ENCODE data around the gene ABHD16B.

DNA sequence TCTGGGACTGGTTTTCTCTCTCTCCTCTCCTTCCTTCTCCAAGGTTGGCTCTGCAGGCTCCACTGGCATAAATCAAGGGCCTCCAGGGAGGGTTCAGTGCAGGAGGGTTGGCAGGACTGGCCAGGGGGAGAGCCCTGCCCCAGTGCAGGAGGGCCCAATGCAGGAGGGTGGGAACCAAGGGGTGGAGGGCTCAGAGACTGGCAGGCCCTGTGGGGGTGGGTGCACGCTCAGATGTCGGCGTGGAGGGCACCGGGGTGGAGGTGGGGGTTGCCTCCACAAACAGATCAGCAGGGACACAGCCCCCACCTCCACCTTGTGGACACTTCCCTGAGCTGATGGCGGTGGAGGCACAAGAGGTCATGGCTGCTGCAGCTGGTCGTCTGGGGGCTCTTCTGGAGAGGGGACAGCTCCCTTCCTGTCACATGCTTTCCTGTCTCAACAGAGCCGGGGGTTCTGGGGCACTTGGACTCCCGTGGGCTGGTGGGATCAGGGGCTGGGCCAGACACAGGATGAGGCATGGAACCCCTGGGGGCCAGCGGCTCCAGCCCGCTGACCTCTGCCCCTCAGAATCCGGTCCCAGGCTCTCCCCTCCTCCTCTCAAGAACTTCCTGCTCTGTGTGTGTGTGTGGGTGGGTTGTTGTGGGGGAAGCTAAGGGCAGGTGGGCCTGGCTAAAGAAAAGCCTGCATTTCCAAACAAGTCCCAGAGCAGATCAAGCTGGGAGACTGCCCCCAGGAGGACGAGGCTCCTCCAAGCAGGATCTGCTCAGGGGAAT is 2.7 kb upstream of the ABHD16B start:
- TF ChIP-seq, protein P1, sequence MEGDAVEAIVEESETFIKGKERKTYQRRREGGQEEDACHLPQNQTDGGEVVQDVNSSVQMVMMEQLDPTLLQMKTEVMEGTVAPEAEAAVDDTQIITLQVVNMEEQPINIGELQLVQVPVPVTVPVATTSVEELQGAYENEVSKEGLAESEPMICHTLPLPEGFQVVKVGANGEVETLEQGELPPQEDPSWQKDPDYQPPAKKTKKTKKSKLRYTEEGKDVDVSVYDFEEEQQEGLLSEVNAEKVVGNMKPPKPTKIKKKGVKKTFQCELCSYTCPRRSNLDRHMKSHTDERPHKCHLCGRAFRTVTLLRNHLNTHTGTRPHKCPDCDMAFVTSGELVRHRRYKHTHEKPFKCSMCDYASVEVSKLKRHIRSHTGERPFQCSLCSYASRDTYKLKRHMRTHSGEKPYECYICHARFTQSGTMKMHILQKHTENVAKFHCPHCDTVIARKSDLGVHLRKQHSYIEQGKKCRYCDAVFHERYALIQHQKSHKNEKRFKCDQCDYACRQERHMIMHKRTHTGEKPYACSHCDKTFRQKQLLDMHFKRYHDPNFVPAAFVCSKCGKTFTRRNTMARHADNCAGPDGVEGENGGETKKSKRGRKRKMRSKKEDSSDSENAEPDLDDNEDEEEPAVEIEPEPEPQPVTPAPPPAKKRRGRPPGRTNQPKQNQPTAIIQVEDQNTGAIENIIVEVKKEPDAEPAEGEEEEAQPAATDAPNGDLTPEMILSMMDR (IDR thresholded peaks at IDR 0.05): no peak
- no peak for TF ChIP-seq EZH2 (IDR thresholded peaks at IDR 0.05; ENCODE audit: borderline replicate concordance, insufficient read depth, low read depth, low read length, poor library complexity, severe bottlenecking)
